Kidney epithelial cell (primary cell): ENCODE results near the gene ARSB. TPM values are rescaled to one million over a fixed set of nuclear protein-coding genes. Genes with fewer than 3 reads are reported as not detected.

Experiments used
- DNase-seq: peaks from one replicate; pipeline ENCODE4 v3.0.0-alpha.2; 2010; ENCODE audit warnings: low read depth
- H3K27me3 ChIP-seq: 2 replicates; pipeline ENCODE4 v1.6.0; 2011; ENCODE audit warnings: low read length; ENCODE audit not compliant: control insufficient read depth, insufficient read depth
- H3K36me3 ChIP-seq: 2 replicates; pipeline ENCODE4 v1.5.1; 2011; ENCODE audit warnings: low read length; ENCODE audit not compliant: control insufficient read depth, insufficient read depth
- H3K4me3 ChIP-seq: 2 replicates; pipeline ENCODE4 v1.5.1; 2011; ENCODE audit warnings: low read depth, mild to moderate bottlenecking, control low read depth, low read length
- total RNA-seq: library from RNA; depleted of rRNA; stranded (reverse); fragments of >200 nt; gene quantifications from 2 replicates; pipeline ENCODE4 v1.2.3, GENCODE V29; 2015
- TF ChIP-seq, protein P1 (sequence below): IDR thresholded peaks from 2 replicates; pipeline ENCODE4 v1.5.1; 2011; ENCODE audit warnings: mild to moderate bottlenecking, moderate library complexity, low read length, control low read depth, inconsistent platforms; ENCODE audit not compliant: insufficient read depth, poor library complexity, severe bottlenecking

The ARSB gene
- total RNA-seq, 1 donor from 2014 or later: 17.5 TPM

DNA sequence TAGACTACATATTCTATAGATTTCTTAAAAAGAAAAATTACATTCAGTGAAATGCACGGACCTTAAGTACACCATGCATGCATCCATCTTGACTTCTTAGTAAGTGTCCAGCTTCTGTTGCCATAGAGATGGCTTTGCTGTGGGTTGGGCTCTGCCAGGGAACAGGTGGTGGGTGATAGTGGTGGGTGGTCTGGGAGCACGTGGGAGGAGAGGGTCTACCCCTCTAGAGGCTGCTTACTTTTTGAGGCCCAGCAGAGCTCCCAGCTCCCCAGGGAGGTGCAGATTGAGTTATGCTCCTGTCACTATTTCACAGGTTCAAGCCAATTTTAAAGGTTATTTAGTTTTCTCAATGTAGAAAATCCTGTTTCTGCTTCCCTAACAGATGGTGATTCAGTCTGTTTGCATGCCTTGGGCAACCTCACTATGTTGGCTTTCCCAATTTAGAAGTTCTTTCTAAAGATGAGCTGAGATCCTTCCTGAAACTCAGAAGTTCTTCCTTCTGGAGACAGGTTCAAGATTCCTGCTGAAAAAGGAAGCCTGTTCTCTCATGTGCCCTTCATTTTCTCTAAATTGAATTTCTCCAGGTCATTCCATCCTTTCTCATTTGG lies 229.2 kb downstream of the ARSB start:
- H3K4me3 ChIP-seq: no peak overlapping the region
- TF ChIP-seq, protein P1, sequence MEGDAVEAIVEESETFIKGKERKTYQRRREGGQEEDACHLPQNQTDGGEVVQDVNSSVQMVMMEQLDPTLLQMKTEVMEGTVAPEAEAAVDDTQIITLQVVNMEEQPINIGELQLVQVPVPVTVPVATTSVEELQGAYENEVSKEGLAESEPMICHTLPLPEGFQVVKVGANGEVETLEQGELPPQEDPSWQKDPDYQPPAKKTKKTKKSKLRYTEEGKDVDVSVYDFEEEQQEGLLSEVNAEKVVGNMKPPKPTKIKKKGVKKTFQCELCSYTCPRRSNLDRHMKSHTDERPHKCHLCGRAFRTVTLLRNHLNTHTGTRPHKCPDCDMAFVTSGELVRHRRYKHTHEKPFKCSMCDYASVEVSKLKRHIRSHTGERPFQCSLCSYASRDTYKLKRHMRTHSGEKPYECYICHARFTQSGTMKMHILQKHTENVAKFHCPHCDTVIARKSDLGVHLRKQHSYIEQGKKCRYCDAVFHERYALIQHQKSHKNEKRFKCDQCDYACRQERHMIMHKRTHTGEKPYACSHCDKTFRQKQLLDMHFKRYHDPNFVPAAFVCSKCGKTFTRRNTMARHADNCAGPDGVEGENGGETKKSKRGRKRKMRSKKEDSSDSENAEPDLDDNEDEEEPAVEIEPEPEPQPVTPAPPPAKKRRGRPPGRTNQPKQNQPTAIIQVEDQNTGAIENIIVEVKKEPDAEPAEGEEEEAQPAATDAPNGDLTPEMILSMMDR: no peak
- no peaks in the 10 kb centered on the region for H3K27me3 ChIP-seq
- H3K36me3 ChIP-seq: no peaks in the 10 kb centered on the region
- DNase-seq: no peak

DNA sequence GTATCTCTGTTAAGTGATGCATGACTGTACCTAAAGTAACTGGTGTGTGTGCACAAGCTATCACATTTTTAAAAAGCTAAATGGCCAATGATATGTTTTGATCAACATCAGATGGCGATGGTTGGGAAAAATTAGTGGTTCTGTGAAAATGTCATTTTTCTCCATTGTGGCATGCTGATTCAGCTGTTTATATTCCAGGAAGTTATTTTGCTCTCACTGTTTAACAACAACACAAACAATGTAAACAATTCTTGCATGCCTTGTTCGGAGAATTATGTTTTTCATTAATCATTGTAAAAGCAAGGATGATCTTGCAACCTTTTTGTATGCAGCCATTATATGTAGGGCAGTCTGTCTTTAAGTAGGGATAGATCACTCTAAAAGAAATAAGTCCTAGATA lies 230.5 kb downstream of the ARSB start:
- no peak overlapping the region for H3K4me3 ChIP-seq
- TF ChIP-seq, protein P1: no peak
- no peaks in the 10 kb centered on the region for H3K27me3 ChIP-seq
- H3K36me3 ChIP-seq: no peaks in the 10 kb centered on the region
- DNase-seq: no peak

DNA sequence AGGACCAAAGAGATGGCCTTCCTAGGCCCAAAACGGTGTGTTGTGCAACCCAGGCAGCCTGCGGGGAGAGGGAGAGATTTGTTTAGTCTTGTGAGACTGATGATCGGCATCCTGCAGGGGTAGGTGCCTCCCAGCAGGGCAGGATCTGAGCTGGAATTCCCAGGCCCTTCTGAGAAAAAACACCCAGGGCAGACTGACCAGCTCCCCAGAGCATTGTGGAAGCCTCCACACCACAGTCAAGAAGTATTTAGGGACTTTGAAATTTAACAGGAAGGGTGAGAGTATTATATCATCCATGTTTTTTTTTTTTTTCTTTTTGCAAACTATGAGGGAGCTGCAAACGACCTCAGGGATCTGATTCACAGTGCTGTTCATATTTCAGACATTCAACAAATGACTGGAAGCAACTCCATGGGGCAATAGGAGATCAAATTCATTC lies 232.0 kb downstream of the ARSB start:
- no peak for DNase-seq
- Histone ChIP-seq H3K36me3 (no peaks in the 10 kb centered on the region), H3K4me3 (no peak overlapping the region), H3K27me3 (no peaks in the 10 kb centered on the region)
- TF ChIP-seq, protein P1: no peak

DNA sequence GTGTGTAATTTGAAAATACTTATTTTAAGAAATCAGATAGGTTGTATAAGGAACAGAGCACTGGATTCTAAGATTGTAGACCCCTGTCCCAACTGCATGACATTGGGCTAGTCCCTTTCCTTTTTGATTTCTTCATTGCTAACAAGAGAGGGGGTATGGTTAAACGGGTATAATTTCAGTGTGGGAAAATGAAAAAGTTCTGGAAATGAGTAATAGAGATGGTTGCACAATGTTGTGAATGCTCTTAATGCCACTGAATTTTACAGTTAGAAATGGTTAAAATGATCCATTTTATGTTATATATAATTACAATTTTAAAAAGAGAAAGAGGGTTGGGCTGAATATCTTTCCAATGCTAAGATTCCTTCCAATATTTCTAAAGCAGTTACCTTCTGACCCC lies 233.2 kb downstream of the ARSB start:
- Histone ChIP-seq H3K4me3 (no peak overlapping the region), H3K36me3 (no peaks in the 10 kb centered on the region), H3K27me3 (no peaks in the 10 kb centered on the region)
- TF ChIP-seq, protein P1: no peak
- DNase-seq: no peak

DNA sequence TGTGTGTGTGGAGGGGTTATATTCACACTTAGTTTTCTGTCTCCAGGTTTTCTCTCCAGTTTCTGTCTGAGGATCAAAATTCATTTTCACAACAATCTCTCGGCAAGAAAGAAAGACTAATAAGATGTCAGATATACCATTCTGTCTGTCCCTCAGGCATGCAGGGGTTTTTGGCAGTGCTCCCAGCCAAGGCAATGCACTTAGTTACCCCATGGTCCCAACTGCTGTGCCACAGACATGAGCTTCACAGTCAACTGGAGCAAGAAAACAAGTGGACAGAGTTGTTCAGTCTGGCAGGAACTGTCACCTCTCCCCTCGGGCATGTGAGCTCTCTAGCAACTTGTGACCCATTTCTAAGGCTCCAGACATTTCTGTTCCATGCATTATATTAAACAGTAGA lies 234.8 kb downstream of the ARSB start:
- Histone ChIP-seq H3K27me3 (no peaks in the 10 kb centered on the region), H3K4me3 (no peak overlapping the region), H3K36me3 (no peaks in the 10 kb centered on the region)
- DNase-seq: no peak
- TF ChIP-seq, protein P1: no peak
